SK-N-SH (cell line): Measurements from ENCODE around the gene GALK2. TPM values are rescaled to one million over a fixed set of nuclear protein-coding genes. Genes with fewer than 3 reads are reported as not detected.
"Not testable (repeated sequence)": the region's sequence is repeated elsewhere in the genome, so short reads cannot be mapped to it uniquely, and the experiment has no call there.

ENCODE experiments used
- CTCF ChIA-PET: fragments of 300-600, 350-600 bp; formaldehyde crosslinking; extraction: SDS; loops from one replicate; lab custom pipeline; 2021; lab: Yijun Ruan, JAX
- POLR2A ChIA-PET: fragments of 350-600 bp; sonication (Branson Sonifier 250); formaldehyde crosslinking; extraction: SDS; loops from one replicate; lab custom pipeline; 2020; ENCODE audit warnings: antibody characterized with exemption, inconsistent platforms; lab: Yijun Ruan, JAX
- DNase-seq: peaks from one replicate; pipeline ENCODE4 v3.0.0; 2012
- H2AFZ ChIP-seq: fragments of 200-600 bp; sonication (generic); 2 replicates; pipeline ENCODE4 v1.8.1; 2016; ENCODE audit warnings: antibody characterized with exemption, mild to moderate bottlenecking, low read depth
- H3F3A ChIP-seq: fragments of 200-600 bp; sonication (generic); replicated peaks from 2 replicates; pipeline ENCODE3; 2016; ENCODE audit warnings: antibody characterized with exemption, mild to moderate bottlenecking; ENCODE audit not compliant: insufficient read depth
- H3K27ac ChIP-seq, 2 experiments: fragments of 200-500 bp in 1 of 2; fragments of 200-600 bp in 1 of 2; sonication (Bioruptor generic) in 1 of 2; sonication (generic), shearing (Covaris generic) in 1 of 2; 2 replicates each; pipeline versions ENCODE4 v1.5.1 to v1.6.1; 2014 to 2016; ENCODE audit warnings: low read depth in 2 of 2, inconsistent platforms in 1 of 2, low read length in 1 of 2, mild to moderate bottlenecking in 1 of 2, mixed read lengths in 1 of 2
- H3K27me3 ChIP-seq: fragments of 200-600 bp; sonication (generic), shearing (Covaris generic); 2 replicates; pipeline ENCODE4 v1.6.1; 2016; ENCODE audit warnings: mixed run types; ENCODE audit not compliant: insufficient read depth
- H3K36me3 ChIP-seq, 2 experiments: fragments of 200-500 bp in 1 of 2; fragments of 200-600 bp in 1 of 2; sonication (Bioruptor generic) in 1 of 2; sonication (generic) in 1 of 2; replicated peaks in 1 of 2; 2 replicates each; pipeline versions ENCODE3 to v1.5.1; 2014 to 2016; ENCODE audit warnings: low read length in 1 of 2, mild to moderate bottlenecking in 1 of 2; ENCODE audit not compliant: insufficient read depth in 2 of 2, control insufficient read depth in 1 of 2
- H3K4me1 ChIP-seq, 2 experiments: fragments of 200-500 bp in 1 of 2; fragments of 200-600 bp in 1 of 2; sonication (Bioruptor generic) in 1 of 2; sonication (generic), shearing (Covaris generic) in 1 of 2; 2 replicates each; pipeline versions ENCODE4 v1.5.1 to v1.6.1; 2014 to 2016; ENCODE audit warnings: low read depth in 1 of 2, low read length in 1 of 2, mixed run types in 1 of 2; ENCODE audit not compliant: insufficient read depth in 2 of 2, control insufficient read depth in 1 of 2
- H3K4me2 ChIP-seq: fragments of 200-600 bp; sonication (generic), shearing (Covaris generic); 2 replicates; pipeline ENCODE4 v1.6.1; 2017; ENCODE audit warnings: mixed run types
- H3K4me3 ChIP-seq, 2 experiments: fragments of 200-500 bp in 1 of 2; fragments of 200-600 bp in 1 of 2; sonication (Bioruptor generic) in 1 of 2; sonication (generic), shearing (Covaris generic) in 1 of 2; 2 replicates each; pipeline versions ENCODE4 v1.5.1 to v1.8.1; 2014 to 2016; ENCODE audit warnings: low read depth in 2 of 2, inconsistent platforms in 1 of 2, low read length in 1 of 2, mild to moderate bottlenecking in 1 of 2, mixed read lengths in 1 of 2, moderate library complexity in 1 of 2
- H3K79me2 ChIP-seq: fragments of 200-600 bp; sonication (generic); 2 replicates; pipeline ENCODE4 v1.8.1; 2017; ENCODE audit warnings: mild to moderate bottlenecking; ENCODE audit not compliant: insufficient read depth
- H3K9ac ChIP-seq: fragments of 200-600 bp; sonication (generic); 2 replicates; pipeline ENCODE4 v1.6.1; 2017; ENCODE audit warnings: mixed run types
- H3K9me2 ChIP-seq: fragments of 200-600 bp; sonication (generic); 2 replicates; pipeline ENCODE4 v1.6.1; 2017; ENCODE audit warnings: mixed run types
- H3K9me3 ChIP-seq: fragments of 200-600 bp; sonication (generic); 2 replicates; pipeline ENCODE4 v1.6.1; 2017; ENCODE audit warnings: mixed run types, mild to moderate bottlenecking, moderate library complexity
- H4K20me1 ChIP-seq: fragments of 200-600 bp; sonication (generic); 2 replicates; pipeline ENCODE4 v1.6.1; 2017; ENCODE audit warnings: mild to moderate bottlenecking, mixed run types; ENCODE audit not compliant: insufficient read depth
- CTCF ChIP-seq: fragments of 200-600 bp; sonication (generic); IDR thresholded peaks from 2 replicates; pipeline ENCODE4 v1.6.1; 2017; ENCODE audit warnings: antibody characterized with exemption, mild to moderate bottlenecking, moderate library complexity
- ELF1 ChIP-seq: IDR thresholded peaks from 2 replicates; pipeline ENCODE4 v1.4.0; 2012
- EZH2phosphoT487 ChIP-seq: fragments of 200-600 bp; sonication (generic); IDR thresholded peaks from 2 replicates; pipeline ENCODE4 v1.6.1; 2017; ENCODE audit warnings: low read depth, mixed run types, mild to moderate bottlenecking, antibody characterized with exemption, moderate library complexity, borderline replicate concordance
- FOXM1 ChIP-seq: IDR thresholded peaks from 2 replicates; pipeline ENCODE4 v1.4.0; 2012; ENCODE audit warnings: low read depth, mild to moderate bottlenecking
- GATA2 ChIP-seq: sonication (generic); formaldehyde crosslinking; IDR thresholded peaks from 2 replicates; pipeline ENCODE4 v1.5.0; 2020; ENCODE audit warnings: mild to moderate bottlenecking, missing genetic modification reagents
- NFIC ChIP-seq: IDR thresholded peaks from 2 replicates; pipeline ENCODE4 v1.4.0; 2012; ENCODE audit warnings: borderline replicate concordance
- NRF1 ChIP-seq: IDR thresholded peaks from 2 replicates; pipeline ENCODE4 v1.6.1; 2012; ENCODE audit warnings: low read depth, mild to moderate bottlenecking, low read length
- POLR2AphosphoS5 ChIP-seq: IDR thresholded peaks from 2 replicates; pipeline ENCODE4 v1.6.1; 2012; ENCODE audit warnings: low read depth, low read length
- RAD21 ChIP-seq: IDR thresholded peaks from 2 replicates; pipeline ENCODE4 v1.6.1; 2012; ENCODE audit warnings: mild to moderate bottlenecking, low read length
- REST ChIP-seq: IDR thresholded peaks from 2 replicates; pipeline ENCODE4 v1.6.1; 2012; ENCODE audit warnings: mild to moderate bottlenecking, low read depth, low read length, moderate library complexity
- RXRA ChIP-seq: IDR thresholded peaks from 2 replicates; pipeline ENCODE4 v1.4.0; 2012; ENCODE audit warnings: low read depth, mild to moderate bottlenecking, borderline replicate concordance
- SIN3A ChIP-seq: IDR thresholded peaks from 2 replicates; pipeline ENCODE4 v1.6.1; 2012; ENCODE audit warnings: low read depth, mild to moderate bottlenecking, low read length, moderate library complexity, borderline replicate concordance
- TAF1 ChIP-seq: IDR thresholded peaks from 2 replicates; pipeline ENCODE4 v1.6.1; 2012; ENCODE audit warnings: low read depth, mild to moderate bottlenecking, low read length, moderate library complexity, borderline replicate concordance
- USF1 ChIP-seq: IDR thresholded peaks from 2 replicates; pipeline ENCODE4 v1.4.0; 2012; ENCODE audit warnings: low read depth, borderline replicate concordance
- ZBTB33 ChIP-seq: IDR thresholded peaks from 2 replicates; pipeline ENCODE4 v1.4.0; 2012; ENCODE audit warnings: low read depth, borderline replicate concordance
- WGBS: methylation state at CpG from one replicate; pipeline ENCODE4 v1.1.6; 2017; ENCODE audit warnings: low lambda C conversion rate; 5-methylcytosine and 5-hydroxymethylcytosine counted together
- polyA plus RNA-seq, 3 experiments: library from polyadenylated mRNA; depleted of rRNA; stranded (reverse); fragments of >200 nt; gene quantifications; 2 replicates each; pipeline ENCODE4 v1.2.3, GENCODE V29; 2012

The GALK2 gene
- polyA plus RNA-seq, 1 of the 3 experiments (the other 2 are of a cell fraction): 19.0 TPM

- DNase-seq: no peak
- ChIA-PET POLR2A (no interaction called here), CTCF (interaction anchor here (1.1 kb wide), 1 partner anchor 963 kb away, joined by 3 read pairs; no protein-coding TSS in a partner anchor)
- Histone ChIP-seq H2AFZ (no peak overlapping the region), H3K4me1 (no peaks in the 10 kb centered on the region), H3K9me2 (no peaks in the 10 kb centered on the region), H3F3A (no peaks in the 10 kb centered on the region), H3K79me2 (peaks cover 5% of the 10 kb centered on the region; the same call in 1 of the 2 replicates), H3K27me3 (no peaks in the 10 kb centered on the region), H3K36me3 (no peaks in the 10 kb centered on the region), H3K27ac (no peak overlapping the region), H3K9ac (no peak overlapping the region), H3K4me3 (no peak overlapping the region), H3K4me2 (no peak overlapping the region), H4K20me1 (no peaks in the 10 kb centered on the region), H3K9me3 (no peaks in the 10 kb centered on the region)
- WGBS: 94% methylated on average over 4 of the region's 4 CpGs
- no peak for TF ChIP-seq RAD21
- no peak for TF ChIP-seq USF1
- TF ChIP-seq NFIC: no peak
- TF ChIP-seq GATA2 (CRISPR knock-in tag): no peak
- TF ChIP-seq FOXM1: no peak
- TF ChIP-seq ZBTB33: no peak
- no peak for TF ChIP-seq REST
- no peak for TF ChIP-seq EZH2phosphoT487
- no peak for TF ChIP-seq SIN3A
- TF ChIP-seq ELF1: no peak
- no peak for TF ChIP-seq RXRA
- TF ChIP-seq CTCF: no peak
- TF ChIP-seq TAF1: no peak
- TF ChIP-seq POLR2AphosphoS5: no peak
- TF ChIP-seq NRF1: no peak
Observed at GRCh38 chr15:49182128-49182527, 12.1 kb downstream of the GALK2 start.

GRCh38 chr15:49183741-49184140 is 13.7 kb downstream of the GALK2 start:
- H3K9ac ChIP-seq, H3K27me3 ChIP-seq, H2AFZ ChIP-seq, H3K4me3 ChIP-seq, H3K4me1 ChIP-seq, H3K4me2 ChIP-seq, H3K27ac ChIP-seq, DNase-seq, POLR2A ChIA-PET, H3F3A ChIP-seq, H3K9me3 ChIP-seq, H3K9me2 ChIP-seq, H3K79me2 ChIP-seq, H4K20me1 ChIP-seq, H3K36me3 ChIP-seq, CTCF ChIA-PET: not testable (repeated sequence)
- WGBS: 90% methylated on average over 3 of the region's 3 CpGs
